GM06990 (cell line): ENCODE data around the gene CUL2.

ENCODE experiments used
- DNase-seq: peaks from one replicate; pipeline ENCODE4 v3.0.0-alpha.2; 2011; ENCODE audit not compliant: insufficient read length; ENCODE audit errors: extremely low read depth
- H3K27me3 ChIP-seq: replicated peaks from 2 replicates; pipeline ENCODE4 v1.6.0; 2011; ENCODE audit warnings: low read length; ENCODE audit not compliant: control insufficient read depth, insufficient read depth
- H3K36me3 ChIP-seq: 2 replicates; pipeline ENCODE4 v1.5.1; 2011; ENCODE audit warnings: low read length; ENCODE audit not compliant: control insufficient read depth, insufficient read depth
- H3K4me3 ChIP-seq: replicated peaks from 2 replicates; pipeline ENCODE4 v1.5.1; 2011; ENCODE audit warnings: low read depth, mild to moderate bottlenecking, control low read depth, low read length
- CTCF ChIP-seq: IDR thresholded peaks from 2 replicates; pipeline ENCODE4 v1.5.1; 2011; ENCODE audit warnings: low read length, control low read depth, mild to moderate bottlenecking, inconsistent platforms; ENCODE audit not compliant: insufficient read depth, poor library complexity, severe bottlenecking

Gene CUL2

DNA sequence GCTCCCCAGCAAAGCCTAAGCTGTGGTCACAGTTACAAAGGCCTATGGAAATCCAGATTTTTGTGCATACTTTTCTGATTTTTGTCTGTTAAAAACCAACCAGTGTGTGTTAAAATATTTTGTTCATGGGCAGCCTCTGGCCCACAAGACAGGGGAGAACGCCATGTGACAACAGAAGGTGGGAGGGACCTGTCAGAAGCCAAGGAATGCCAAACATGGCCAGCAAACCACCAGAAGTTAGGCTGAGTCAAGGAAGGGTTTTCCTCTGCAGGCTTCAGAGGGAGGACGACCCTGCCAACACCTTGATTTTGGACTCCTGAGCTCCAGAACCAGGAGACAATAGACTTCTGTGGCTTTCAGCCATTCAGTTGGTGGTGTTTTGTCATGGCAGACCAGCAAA lies 127.3 kb downstream of the CUL2 start:
- no peaks in the 10 kb centered on the region for H3K36me3 ChIP-seq
- H3K27me3 ChIP-seq = no peaks in the 10 kb centered on the region

DNA sequence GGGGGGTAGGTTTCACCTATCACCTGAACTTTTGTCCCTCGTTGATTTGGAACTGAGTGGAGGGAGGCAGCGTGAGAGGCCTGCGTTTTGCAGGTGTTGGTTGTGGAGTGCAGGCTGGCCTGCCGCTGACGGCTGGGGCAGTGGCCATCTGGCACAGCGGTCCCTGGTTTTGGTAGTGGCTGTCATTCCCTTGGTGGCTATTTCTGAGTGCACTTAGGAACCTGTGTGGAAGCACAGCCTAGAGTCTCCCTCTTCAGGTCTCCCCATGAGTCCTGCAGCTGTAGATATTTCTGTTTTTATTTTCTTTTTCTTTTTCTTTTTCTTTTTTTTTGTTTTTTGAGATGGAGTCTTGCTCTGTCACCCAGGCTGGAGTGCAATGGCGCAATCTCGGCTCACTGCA lies 129.2 kb downstream of the CUL2 start:
- DNase-seq = no peak
- Histone ChIP-seq H3K27me3 (no peaks in the 10 kb centered on the region), H3K4me3 (no peak overlapping the region), H3K36me3 (no peaks in the 10 kb centered on the region)
- TF ChIP-seq CTCF = peak; percentile 1

More for the DNA sequence above, 127.3 kb downstream of the CUL2 start:
- TF ChIP-seq CTCF = no peak
- H3K4me3 ChIP-seq = no peak overlapping the region
- DNase-seq = no peak

- no peak overlapping the region for H3K4me3 ChIP-seq
- H3K27me3 ChIP-seq = peaks cover 4% of the 10 kb centered on the region; the same call in 1 of the 2 replicates
- H3K36me3 ChIP-seq = no peaks in the 10 kb centered on the region
- no peak for DNase-seq
- no peak for TF ChIP-seq CTCF
Observed at GRCh38 chr10:34959786-34960185, 130.4 kb downstream of the CUL2 start.

GRCh38 chr10:34959321-34959720 lies 130.8 kb downstream of the CUL2 start:
- no peak overlapping the region for H3K4me3 ChIP-seq
- TF ChIP-seq CTCF = no peak
- H3K36me3 ChIP-seq = no peaks in the 10 kb centered on the region
- H3K27me3 ChIP-seq = peaks cover 4% of the 10 kb centered on the region; the same call in 1 of the 2 replicates
- no peak for DNase-seq
